Activated naive CD4-positive, alpha-beta T cell treated with Interleukin-2 at 50 U/mL for 16 hours (primary cell): ENCODE data around the gene CDK7.

Source experiments
- DNase-seq: peaks from one replicate; pipeline ENCODE4 v3.0.0-alpha.2; 2020

CDK7 gene

GRCh38 chr5:69295088-69295754 lies 60.5 kb downstream of the CDK7 start:
- DNase-seq: no peak

GRCh38 chr5:69299625-69300024 lies 64.9 kb downstream of the CDK7 start:
- no peak for DNase-seq

DNA sequence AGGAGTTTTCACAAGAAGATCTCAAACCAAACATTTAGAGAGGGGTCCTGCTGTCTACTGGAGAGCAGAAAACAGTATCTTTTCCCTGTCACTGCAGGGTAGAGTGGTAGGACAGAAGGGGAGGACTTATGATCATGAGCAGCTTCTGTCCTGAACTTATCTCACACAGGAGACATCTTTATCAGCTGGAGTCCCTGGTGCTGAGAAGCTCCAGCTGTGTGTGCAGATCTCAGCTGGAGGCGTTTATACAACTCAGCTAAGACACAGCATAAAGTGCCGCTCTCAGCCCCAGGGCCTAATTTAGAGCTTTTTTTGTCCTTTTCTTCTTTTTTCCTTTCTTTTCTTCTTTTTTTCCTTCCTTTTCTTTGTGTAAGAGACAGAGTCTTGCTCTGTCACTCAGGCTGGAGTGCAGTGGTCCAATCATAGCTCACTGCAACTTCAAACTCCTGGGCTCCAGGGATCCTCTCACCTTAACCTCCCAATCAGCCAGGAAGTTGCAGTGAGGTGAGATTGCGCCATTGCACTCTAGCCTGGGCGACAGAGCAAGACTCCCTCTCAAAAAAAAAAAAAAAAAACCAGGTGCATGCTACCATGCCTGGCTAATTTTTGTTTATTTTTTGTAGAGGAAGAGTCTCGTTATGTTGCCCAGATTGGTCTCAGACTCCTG lies 66.0 kb downstream of the CDK7 start:
- DNase-seq: no peak

DNA sequence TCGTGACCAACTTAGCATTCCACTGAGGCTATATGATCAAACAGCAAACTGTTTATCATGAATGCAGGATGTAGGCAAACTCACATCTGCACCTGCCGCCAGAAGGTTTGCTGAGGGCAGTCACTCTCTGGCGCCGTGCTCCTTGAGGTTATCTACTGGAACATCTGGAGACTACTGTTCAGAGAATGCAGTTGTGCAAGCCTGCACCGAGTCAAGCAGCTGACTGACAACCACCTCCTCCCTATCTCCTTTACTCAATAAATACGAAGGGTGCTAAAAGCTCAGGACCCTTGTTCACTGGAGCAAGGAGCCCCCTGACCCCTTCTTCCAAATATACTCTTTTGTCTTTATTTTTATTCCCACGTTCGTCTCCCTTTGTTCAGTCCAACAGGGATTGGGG lies 70.8 kb downstream of the CDK7 start:
- no peak for DNase-seq

- DNase-seq: no peak
Observed at GRCh38 chr5:69308046-69308553, 73.4 kb downstream of the CDK7 start.

DNA sequence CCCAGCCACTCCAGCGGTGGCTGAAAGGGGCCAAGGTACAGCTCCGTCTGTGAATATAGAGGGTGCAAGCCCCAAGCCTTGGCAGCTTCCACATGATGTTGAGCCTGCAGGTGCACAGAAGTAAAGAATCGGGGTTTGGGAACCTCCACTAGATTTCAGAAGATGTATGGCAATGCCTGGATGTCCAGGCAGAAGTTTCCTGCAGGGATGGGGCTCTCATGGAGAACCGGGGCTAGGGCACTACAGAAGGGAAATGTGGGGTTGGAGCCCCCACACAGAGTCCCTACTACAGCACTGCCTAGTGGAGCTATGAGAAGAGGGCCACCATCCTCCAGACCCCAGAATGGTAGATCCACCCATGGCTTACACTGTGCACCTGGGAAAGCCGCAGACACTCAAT lies 74.7 kb downstream of the CDK7 start:
- no peak for DNase-seq

GRCh38 chr5:69312459-69313160 lies 77.9 kb downstream of the CDK7 start:
- no peak for DNase-seq

GRCh38 chr5:69313428-69313827 lies 78.7 kb downstream of the CDK7 start:
- no peak for DNase-seq

DNA sequence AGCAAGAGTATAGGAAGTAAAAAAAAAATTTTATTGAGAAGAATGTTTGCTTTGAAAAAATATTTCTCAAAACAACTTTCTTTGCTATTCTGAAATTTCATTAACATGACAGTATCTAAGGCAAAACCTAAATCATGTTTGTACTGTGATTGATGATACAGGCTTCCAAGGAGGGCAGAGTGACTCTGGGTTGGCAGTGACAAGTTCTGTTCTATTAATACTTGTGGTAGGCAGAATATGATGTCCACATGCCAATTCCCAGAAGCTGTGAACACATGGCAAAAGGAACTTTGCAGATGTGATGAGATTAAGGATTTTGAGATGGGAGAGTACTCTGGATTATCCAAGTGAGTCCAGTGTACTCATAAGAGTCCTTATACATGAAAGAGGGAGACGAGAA lies 81.3 kb downstream of the CDK7 start:
- DNase-seq: no peak

DNA sequence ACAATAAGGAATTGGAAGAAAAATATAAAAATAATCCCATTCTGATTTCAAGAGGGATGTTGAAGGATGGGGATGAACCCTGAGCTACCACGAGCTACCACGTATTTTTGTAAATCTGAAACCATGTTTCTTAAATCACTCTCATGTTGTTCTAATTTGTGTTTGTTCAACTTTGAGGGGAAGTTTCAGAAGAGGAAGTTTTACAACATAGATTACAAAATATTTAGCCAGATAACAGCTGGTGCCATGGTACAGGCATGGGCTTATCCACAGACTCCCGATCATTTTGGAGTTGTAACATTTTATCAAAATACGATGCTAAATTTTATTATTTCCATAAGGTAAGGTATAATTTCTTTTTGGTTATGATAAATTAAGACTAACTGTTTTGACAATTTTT lies 82.7 kb downstream of the CDK7 start:
- no peak for DNase-seq

GRCh38 chr5:69326365-69326764 lies 91.7 kb downstream of the CDK7 start:
- no peak for DNase-seq
